ENCODE results near the gene PRPS1L1.
A peak's percentile ranks its signal among the peaks of the same experiment; 100 is the strongest.

The PRPS1L1 gene

DNA sequence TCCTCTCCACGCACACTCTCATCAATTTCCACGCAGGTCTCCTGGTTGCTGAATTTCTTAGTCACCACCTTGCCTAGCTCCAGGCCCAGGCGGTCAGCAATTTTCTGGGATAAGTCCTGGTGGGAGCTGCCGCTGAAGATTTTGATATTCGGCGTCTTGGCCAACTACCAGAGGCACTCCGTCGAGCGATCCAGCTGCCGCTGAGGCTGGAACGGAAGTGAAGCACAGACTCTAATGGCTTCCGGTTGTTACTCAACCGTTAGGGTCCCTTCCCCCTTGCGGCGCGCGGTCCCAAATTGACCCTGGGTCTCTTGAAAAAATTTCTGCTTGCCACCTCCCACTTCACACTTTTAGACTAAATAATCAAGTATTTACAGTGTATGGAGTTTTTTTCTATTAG, at the start of gene PRPS1L1:
PRPS1L1 (minus strand) TSS at position 219 of the 400 bp plus-strand sequence.
- DNase-seq (ENCODE audit: low spot score): no peak
- Histone ChIP-seq H3K27me3 (ENCODE audit: insufficient read depth, poor library complexity, severe bottlenecking) (no peaks in the 10 kb centered on the region), H3K4me3 (ENCODE audit: severe bottlenecking) (no peak within 1 kb of the TSS), H3K9me3 (ENCODE audit: severe bottlenecking) (no peaks in the 10 kb centered on the region), H3K4me1 (ENCODE audit: insufficient read depth, poor library complexity, severe bottlenecking) (no peaks in the 10 kb centered on the region), H3K27ac (ENCODE audit: poor library complexity, severe bottlenecking) (no peak within 1 kb of the TSS), H3K36me3 (ENCODE audit: low read depth) (no peaks in the 10 kb centered on the region)
- no peak for ATAC-seq (ENCODE audit: low read depth)
- TF ChIP-seq, protein P1, sequence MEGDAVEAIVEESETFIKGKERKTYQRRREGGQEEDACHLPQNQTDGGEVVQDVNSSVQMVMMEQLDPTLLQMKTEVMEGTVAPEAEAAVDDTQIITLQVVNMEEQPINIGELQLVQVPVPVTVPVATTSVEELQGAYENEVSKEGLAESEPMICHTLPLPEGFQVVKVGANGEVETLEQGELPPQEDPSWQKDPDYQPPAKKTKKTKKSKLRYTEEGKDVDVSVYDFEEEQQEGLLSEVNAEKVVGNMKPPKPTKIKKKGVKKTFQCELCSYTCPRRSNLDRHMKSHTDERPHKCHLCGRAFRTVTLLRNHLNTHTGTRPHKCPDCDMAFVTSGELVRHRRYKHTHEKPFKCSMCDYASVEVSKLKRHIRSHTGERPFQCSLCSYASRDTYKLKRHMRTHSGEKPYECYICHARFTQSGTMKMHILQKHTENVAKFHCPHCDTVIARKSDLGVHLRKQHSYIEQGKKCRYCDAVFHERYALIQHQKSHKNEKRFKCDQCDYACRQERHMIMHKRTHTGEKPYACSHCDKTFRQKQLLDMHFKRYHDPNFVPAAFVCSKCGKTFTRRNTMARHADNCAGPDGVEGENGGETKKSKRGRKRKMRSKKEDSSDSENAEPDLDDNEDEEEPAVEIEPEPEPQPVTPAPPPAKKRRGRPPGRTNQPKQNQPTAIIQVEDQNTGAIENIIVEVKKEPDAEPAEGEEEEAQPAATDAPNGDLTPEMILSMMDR (IDR thresholded peaks at IDR 0.05; ENCODE audit: poor library complexity, severe bottlenecking): no peak

DNA sequence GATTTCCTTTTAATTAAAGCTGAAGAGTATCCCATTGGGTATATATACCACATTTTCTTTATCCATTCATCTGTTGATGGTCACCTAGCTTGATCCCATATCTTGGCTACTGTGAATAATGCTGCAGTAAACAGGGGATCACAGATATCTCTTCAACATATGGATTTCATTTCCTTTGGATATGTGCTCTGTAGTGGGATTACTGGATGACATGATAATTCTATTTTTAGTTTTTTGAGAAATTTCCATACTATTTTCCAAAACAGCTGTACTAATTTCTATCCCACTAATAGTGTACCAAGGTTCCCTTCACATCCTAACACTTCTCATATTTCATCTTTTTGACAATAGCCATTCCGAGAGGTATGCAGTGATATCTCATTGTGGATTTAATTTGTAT, 48.8 kb upstream of the PRPS1L1 start:
- ATAC-seq (ENCODE audit: low read depth) (no peak), DNase-seq (ENCODE audit: low spot score) (no peak)
- Histone ChIP-seq H3K4me3 (ENCODE audit: severe bottlenecking) (no peak overlapping the region), H3K36me3 (ENCODE audit: low read depth) (no peaks in the 10 kb centered on the region), H3K9me3 (ENCODE audit: severe bottlenecking) (no peaks in the 10 kb centered on the region), H3K4me1 (ENCODE audit: insufficient read depth, poor library complexity, severe bottlenecking) (no peaks in the 10 kb centered on the region), H3K27ac (ENCODE audit: poor library complexity, severe bottlenecking) (no peak overlapping the region), H3K27me3 (ENCODE audit: insufficient read depth, poor library complexity, severe bottlenecking) (no peaks in the 10 kb centered on the region)
- TF ChIP-seq, protein P1 (IDR thresholded peaks at IDR 0.05; ENCODE audit: poor library complexity, severe bottlenecking): no peak

DNA sequence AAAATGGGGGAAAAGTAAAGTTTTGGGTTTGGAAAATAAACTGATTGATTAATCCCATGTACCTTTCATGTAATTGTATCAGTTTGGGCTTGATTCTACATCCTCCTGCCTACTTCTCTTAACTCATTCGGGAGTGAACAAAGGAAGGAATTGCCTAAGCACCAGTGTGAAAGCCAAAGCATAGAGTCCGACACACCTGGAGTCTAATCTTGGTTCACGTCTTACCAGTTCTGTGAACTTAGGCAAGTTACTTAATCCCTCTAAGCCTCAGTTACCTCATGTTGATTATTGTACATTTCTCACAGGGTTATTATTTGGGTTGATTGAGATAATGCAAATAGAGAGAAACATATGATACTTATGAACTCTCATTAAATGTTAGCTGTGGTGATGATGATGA, 41.1 kb upstream of the PRPS1L1 start:
- Histone ChIP-seq H3K36me3 (ENCODE audit: low read depth) (no peaks in the 10 kb centered on the region), H3K4me3 (ENCODE audit: severe bottlenecking) (no peak overlapping the region), H3K9me3 (ENCODE audit: severe bottlenecking) (no peaks in the 10 kb centered on the region), H3K27me3 (ENCODE audit: insufficient read depth, poor library complexity, severe bottlenecking) (no peaks in the 10 kb centered on the region), H3K4me1 (ENCODE audit: insufficient read depth, poor library complexity, severe bottlenecking) (no peaks in the 10 kb centered on the region), H3K27ac (ENCODE audit: poor library complexity, severe bottlenecking) (no peak overlapping the region)
- no peak for DNase-seq (ENCODE audit: low spot score)
- ATAC-seq (ENCODE audit: low read depth): no peak
- TF ChIP-seq, protein P1 (IDR thresholded peaks at IDR 0.05; ENCODE audit: poor library complexity, severe bottlenecking): no peak

DNA sequence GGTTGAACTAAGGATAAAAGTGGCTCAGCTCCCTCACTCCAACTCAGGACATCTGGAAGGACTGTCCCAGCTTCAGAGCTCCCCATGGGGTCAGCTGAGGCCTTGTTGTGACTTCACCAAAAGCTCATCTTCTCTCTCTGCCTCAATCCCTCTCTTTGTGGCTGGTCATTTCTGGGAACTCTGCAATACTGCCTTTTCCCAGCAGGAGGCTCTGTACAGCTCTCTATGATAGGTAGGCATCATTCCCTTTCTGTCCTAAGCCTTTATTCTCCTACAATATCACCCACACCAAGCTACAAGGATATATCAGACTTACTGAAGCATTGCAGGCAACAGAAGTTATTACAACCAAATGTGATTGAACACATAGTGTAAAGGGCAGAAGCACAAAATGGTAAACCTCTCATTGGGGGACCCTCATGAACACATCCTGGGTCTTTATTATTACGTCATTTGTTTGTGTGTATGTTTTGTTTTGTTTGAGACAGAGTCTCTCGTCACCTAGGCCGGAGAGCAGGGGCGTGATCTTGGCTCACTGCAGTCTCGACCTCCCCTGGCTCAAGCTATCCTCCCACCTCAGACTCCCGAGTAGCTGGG, 36.7 kb upstream of the PRPS1L1 start:
- Histone ChIP-seq H3K9me3 (ENCODE audit: severe bottlenecking) (no peaks in the 10 kb centered on the region), H3K27me3 (ENCODE audit: insufficient read depth, poor library complexity, severe bottlenecking) (no peaks in the 10 kb centered on the region), H3K4me3 (ENCODE audit: severe bottlenecking) (no peak overlapping the region), H3K36me3 (ENCODE audit: low read depth) (no peaks in the 10 kb centered on the region), H3K4me1 (ENCODE audit: insufficient read depth, poor library complexity, severe bottlenecking) (no peaks in the 10 kb centered on the region), H3K27ac (ENCODE audit: poor library complexity, severe bottlenecking) (no peak overlapping the region)
- DNase-seq (ENCODE audit: low spot score) (no peak), ATAC-seq (ENCODE audit: low read depth) (no peak)
- TF ChIP-seq, protein P1 (IDR thresholded peaks at IDR 0.05; ENCODE audit: poor library complexity, severe bottlenecking): peak; percentile 34

DNA sequence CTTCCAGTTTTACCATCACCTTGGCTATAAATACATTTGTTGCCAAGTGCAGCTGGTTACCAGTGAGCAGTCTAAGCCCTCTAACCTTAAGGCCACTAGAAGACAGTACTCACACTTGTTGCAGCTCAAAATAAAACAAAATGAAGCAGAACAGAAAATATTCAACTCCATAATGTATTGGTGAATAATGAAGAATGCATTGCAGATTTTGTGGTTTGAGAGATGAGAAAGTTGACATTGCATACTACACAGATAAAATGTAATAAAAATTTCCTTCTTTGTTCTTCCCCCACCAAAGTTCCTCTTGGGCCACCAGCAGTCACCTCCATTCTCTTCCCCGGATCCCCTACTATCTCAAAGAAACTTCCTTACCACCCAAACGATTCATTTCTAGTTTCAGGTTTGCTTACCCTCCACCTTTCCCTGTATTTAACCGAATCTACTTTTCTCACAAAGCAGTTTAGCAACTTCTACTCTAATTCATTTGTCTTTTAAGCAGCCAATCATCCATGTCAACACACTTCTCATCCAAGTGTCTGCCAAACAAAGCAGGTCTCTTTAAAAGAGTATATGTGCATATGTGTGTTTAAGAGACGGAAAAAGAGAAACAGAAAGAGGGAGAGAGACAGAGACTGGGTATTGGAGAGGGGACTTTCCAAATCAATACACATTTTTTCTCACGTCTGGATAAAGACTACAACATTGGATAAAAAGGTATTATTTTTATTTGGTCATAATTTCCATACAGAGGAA, 35.7 kb upstream of the PRPS1L1 start:
- TF ChIP-seq, protein P1 (IDR thresholded peaks at IDR 0.05; ENCODE audit: poor library complexity, severe bottlenecking): no peak
- ATAC-seq (ENCODE audit: low read depth): no peak
- Histone ChIP-seq H3K4me3 (ENCODE audit: severe bottlenecking) (no peak overlapping the region), H3K9me3 (ENCODE audit: severe bottlenecking) (no peaks in the 10 kb centered on the region), H3K36me3 (ENCODE audit: low read depth) (no peaks in the 10 kb centered on the region), H3K27ac (ENCODE audit: poor library complexity, severe bottlenecking) (no peak overlapping the region), H3K4me1 (ENCODE audit: insufficient read depth, poor library complexity, severe bottlenecking) (no peaks in the 10 kb centered on the region), H3K27me3 (ENCODE audit: insufficient read depth, poor library complexity, severe bottlenecking) (no peaks in the 10 kb centered on the region)
- DNase-seq (ENCODE audit: low spot score): no peak

Data from RWPE2 (cell line).